Testis (tissue), 3 donors: Measurements from ENCODE around the gene RCOR1. TPM values are rescaled to one million over a fixed set of nuclear protein-coding genes. Genes with fewer than 3 reads are reported as not detected.

ENCODE experiments used
- DNase-seq: peaks from one replicate; pipeline ENCODE4 v3.0.0-alpha.2; 2019
- H3K27ac ChIP-seq, 2 donors: fragments of 200-600 bp; sonication (generic); one replicate each; pipeline ENCODE4 v1.5.1; 2019
- H3K27me3 ChIP-seq: fragments of 200-600 bp; sonication (generic); one replicate; pipeline ENCODE4 v1.5.1; 2019
- H3K36me3 ChIP-seq: fragments of 200-600 bp; sonication (generic); one replicate; pipeline ENCODE4 v1.5.1; 2017; ENCODE audit warnings: low read depth; ENCODE audit errors: missing control alignments
- H3K4me1 ChIP-seq: fragments of 200-600 bp; sonication (generic); one replicate; pipeline ENCODE4 v1.5.1; 2019
- H3K4me3 ChIP-seq, 2 donors: fragments of 200-600 bp; sonication (generic); one replicate each; pipeline ENCODE4 v1.5.1; 2017 to 2019
- H3K9me3 ChIP-seq: fragments of 200-600 bp; sonication (generic); one replicate; pipeline ENCODE4 v1.5.1; 2017
- CTCF ChIP-seq, 3 experiments: fragments of 450-650 bp in 2 of 3; fragments of 200-600 bp in 1 of 3; sonication (generic) in 1 of 3; IDR thresholded peaks; one replicate each; pipeline ENCODE4 v1.5.1; 2016 to 2019; ENCODE audit warnings: antibody characterized with exemption in 3 of 3, mild to moderate bottlenecking in 2 of 3, moderate library complexity in 1 of 3
- POLR2A ChIP-seq: fragments of 450-650 bp; IDR thresholded peaks from one replicate; pipeline ENCODE4 v1.6.1; 2017; ENCODE audit warnings: antibody characterized with exemption, mild to moderate bottlenecking, moderate library complexity
- WGBS, 2 donors: methylation state at CpG; one replicate each; pipeline ENCODE4 v1.1.5; 2018; 5-methylcytosine and 5-hydroxymethylcytosine counted together
- intact Hi-C: fragments of 100-400 bp; cut with DNase I; formaldehyde crosslinking; loops from one replicate; pipeline ENCODE4 v1.15.1; 2023; ENCODE audit warnings: low total_unique reads
- polyA plus RNA-seq: library from polyadenylated mRNA; stranded (reverse); fragments of 350-450 nt; fragmentation: Illumina TruSeq; extraction: RNeasy Lipid Tissue Mini Kit (QIAGEN cat#74804); gene quantifications from one replicate; pipeline ENCODE4 v1.2.3, GENCODE V29; 2014; ENCODE audit warnings: low read depth, low replicate concordance; ENCODE audit not compliant: insufficient read depth
- total RNA-seq, 2 donors: library from RNA; depleted of rRNA; stranded (reverse); fragments of >200 nt; gene quantifications; one replicate each; pipeline ENCODE4 v1.2.3, GENCODE V29; 2016

The RCOR1 gene
- total and polyA plus RNA-seq, 3 donors from 2014 or later = 33.8 to 37.8 (median 33.9) TPM

GRCh38 chr14:102683399-102684297 lies 91.2 kb downstream of the RCOR1 start:
- Histone ChIP-seq H3K4me1 (peaks cover 17% of the 10 kb centered on the region), H3K27me3 (no peaks in the 10 kb centered on the region), H3K36me3 (no peaks in the 10 kb centered on the region), H3K4me3 (no peak overlapping the region), H3K27ac (no peak overlapping the region), H3K9me3 (no peaks in the 10 kb centered on the region)
- 82% methylated on average over 31 to 44 of the region's 45 CpGs for WGBS, 2 donors
- intact Hi-C loops = no loop called here
- no peak for TF ChIP-seq POLR2A
- TF ChIP-seq CTCF (IDR thresholded peaks at IDR 0.05) = no peak
- DNase-seq = peak; percentile 59

- Histone ChIP-seq H3K4me1 (peaks cover 16% of the 10 kb centered on the region), H3K9me3 (no peaks in the 10 kb centered on the region), H3K4me3 (no peak overlapping the region), H3K27ac (no peak overlapping the region), H3K36me3 (no peaks in the 10 kb centered on the region), H3K27me3 (no peaks in the 10 kb centered on the region)
- TF ChIP-seq POLR2A = no peak
- TF ChIP-seq CTCF (IDR thresholded peaks at IDR 0.05) = no peak
- whole genome bisulfite sequencing, 2 donors = 80 to 82% methylated on average over 6 of the region's 6 CpGs
- DNase-seq = no peak
- intact Hi-C loops = no loop called here
Measured at GRCh38 chr14:102684298-102684663, 91.8 kb downstream of the RCOR1 start.

GRCh38 chr14:102686196-102686801 lies 93.8 kb downstream of the RCOR1 start:
- TF ChIP-seq POLR2A = no peak
- TF ChIP-seq CTCF (IDR thresholded peaks at IDR 0.05) = no peak
- DNase-seq = peak; percentile 37
- no peak overlapping the region for H3K27ac ChIP-seq
- WGBS, 2 donors = 52 to 60% methylated on average over 7 of the region's 7 CpGs
- H3K4me1 ChIP-seq = peaks cover 15% of the 10 kb centered on the region
- no peaks in the 10 kb centered on the region for H3K27me3 ChIP-seq
- H3K36me3 ChIP-seq = no peaks in the 10 kb centered on the region
- H3K9me3 ChIP-seq = no peaks in the 10 kb centered on the region
- intact Hi-C loops = no loop called here
- H3K4me3 ChIP-seq = no peak overlapping the region

GRCh38 chr14:102688290-102688689 lies 95.8 kb downstream of the RCOR1 start:
- H3K4me1 ChIP-seq = peaks cover 15% of the 10 kb centered on the region
- H3K27ac ChIP-seq = no peak overlapping the region
- WGBS, 2 donors = 84 to 92% methylated on average over 3 of the region's 3 CpGs
- DNase-seq = no peak
- no peak overlapping the region for H3K4me3 ChIP-seq
- H3K9me3 ChIP-seq = no peaks in the 10 kb centered on the region
- intact Hi-C loops = no loop called here
- no peaks in the 10 kb centered on the region for H3K36me3 ChIP-seq
- H3K27me3 ChIP-seq = no peaks in the 10 kb centered on the region
- no peak for TF ChIP-seq CTCF (IDR thresholded peaks at IDR 0.05)
- no peak for TF ChIP-seq POLR2A
